Choroid plexus epithelial cell (primary cell): ENCODE data around the gene CMTM1.

ENCODE experiments used
- DNase-seq: peaks from one replicate; pipeline ENCODE4 v3.0.0-alpha.2; 2010; ENCODE audit warnings: low read depth
- H3K4me3 ChIP-seq: 2 replicates; pipeline ENCODE4 v1.5.1; 2011; ENCODE audit warnings: low read depth, mild to moderate bottlenecking, control low read depth, low read length, moderate library complexity
- CTCF ChIP-seq: conservative IDR thresholded peaks from 2 replicates; pipeline ENCODE4 v1.5.1; 2011; ENCODE audit warnings: low read depth, mild to moderate bottlenecking, control low read depth, inconsistent platforms, low read length, moderate library complexity

The CMTM1 gene

GRCh38 chr16:66553223-66553622, 13.0 kb upstream of the CMTM1 start:
- no peak for TF ChIP-seq CTCF
- DNase-seq = no peak
- H3K4me3 ChIP-seq = peak overlapping the region; percentile 84

- H3K4me3 ChIP-seq = no peak overlapping the region
- TF ChIP-seq CTCF = no peak
- DNase-seq = no peak
Measured at GRCh38 chr16:66554021-66554420, 12.2 kb upstream of the CMTM1 start.

GRCh38 chr16:66554495-66554894, 11.7 kb upstream of the CMTM1 start:
- TF ChIP-seq CTCF = no peak
- no peak overlapping the region for H3K4me3 ChIP-seq
- no peak for DNase-seq

- DNase-seq = no peak
- no peak overlapping the region for H3K4me3 ChIP-seq
Measured at GRCh38 chr16:66560107-66560506, 6.1 kb upstream of the CMTM1 start.

GRCh38 chr16:66561381-66562080, 4.7 kb upstream of the CMTM1 start:
- no peak overlapping the region for H3K4me3 ChIP-seq
- no peak for TF ChIP-seq CTCF

More at GRCh38 chr16:66560107-66560506, 6.1 kb upstream of the CMTM1 start:
- no peak for TF ChIP-seq CTCF

GRCh38 chr16:66562409-66562808, 3.8 kb upstream of the CMTM1 start:
- H3K4me3 ChIP-seq = no peak overlapping the region
- DNase-seq = no peak
- TF ChIP-seq CTCF = peak; percentile 18

More at GRCh38 chr16:66561381-66562080, 4.7 kb upstream of the CMTM1 start:
- DNase-seq = no peak

GRCh38 chr16:66562986-66563385, 3.3 kb upstream of the CMTM1 start:
- no peak for DNase-seq
- H3K4me3 ChIP-seq = no peak overlapping the region
- no peak for TF ChIP-seq CTCF
